A549 (cell line): ENCODE results near the gene CMTM1.

Experiments
- CTCF ChIP-seq: fragments of >200 bp; sonication (Bioruptor Twin); formaldehyde crosslinking; IDR thresholded peaks from 3 replicates; pipeline ENCODE4 v1.5.1; 2016
- ELK1 ChIP-seq: fragments of 150-350 bp; IDR thresholded peaks from 2 replicates; pipeline ENCODE4 v1.6.1; 2014; ENCODE audit warnings: low read depth, mild to moderate bottlenecking, low read length
- HES2 ChIP-seq: fragments of >200 bp; sonication (Bioruptor Twin); formaldehyde crosslinking; IDR thresholded peaks from 2 replicates; pipeline ENCODE4 v1.6.1; 2016
- HMGXB4 ChIP-seq: fragments of 250-450 bp; sonication (Bioruptor Pico); IDR thresholded peaks from 2 replicates; pipeline ENCODE4 v1.5.0; 2021; ENCODE audit warnings: mild to moderate bottlenecking, moderate library complexity, borderline replicate concordance
- HOXB13 ChIP-seq: fragments of 250-450 bp; sonication (Bioruptor Pico); IDR thresholded peaks from 2 replicates; pipeline ENCODE4 v1.5.0; 2020; ENCODE audit warnings: low read depth, mild to moderate bottlenecking, moderate library complexity
- NFE2L2 ChIP-seq: fragments of 150-350 bp; conservative IDR thresholded peaks from 2 replicates; pipeline ENCODE4 v1.6.1; 2014; ENCODE audit warnings: low read length
- NPAS2 ChIP-seq: fragments of 250-450 bp; sonication (Bioruptor Pico); IDR thresholded peaks from 2 replicates; pipeline ENCODE4 v1.8.0; 2022; ENCODE audit warnings: mild to moderate bottlenecking, moderate library complexity, borderline replicate concordance
- NR3C1 ChIP-seq: fragments of >200 bp; sonication (Bioruptor Twin); formaldehyde crosslinking; IDR thresholded peaks from 3 replicates; pipeline ENCODE4 v1.6.1; 2017
- POLR2A ChIP-seq: IDR thresholded peaks from 2 replicates; pipeline ENCODE4 v1.6.1; 2012; ENCODE audit warnings: mild to moderate bottlenecking, low read length
- RAD21 ChIP-seq, 2 experiments: fragments of >200 bp in 1 of 2; sonication (Bioruptor Twin) in 1 of 2; formaldehyde crosslinking in 1 of 2; IDR thresholded peaks in 1 of 2; conservative IDR thresholded peaks in 1 of 2; 2 replicates in 1 of 2; 3 replicates in 1 of 2; pipeline ENCODE4 v1.6.1; 2012 to 2018; ENCODE audit warnings: inconsistent platforms in 1 of 2
- SREBF2 ChIP-seq: fragments of 450-650 bp; IDR thresholded peaks from 2 replicates; pipeline ENCODE4 v1.6.1; 2014; ENCODE audit warnings: mild to moderate bottlenecking, moderate library complexity
- TP53 ChIP-seq: fragments of 250-450 bp; sonication (Bioruptor Pico); IDR thresholded peaks from 2 replicates; pipeline ENCODE4 v1.5.0; 2021; ENCODE audit warnings: mild to moderate bottlenecking, moderate library complexity

GRCh38 chr16:66575060-66575459 is 8.8 kb downstream of the CMTM1 start:
- TF ChIP-seq POLR2A (no peak), NPAS2 (CRISPR knock-in tag) (no peak), ELK1 (no peak), CTCF (no peak), SREBF2 (no peak), RAD21 (conservative IDR thresholded peaks at IDR 0.05 in 1 of 2, IDR thresholded peaks at IDR 0.05 in 1 of 2) (no peak), NFE2L2 (no peak), NR3C1 (no peak), HMGXB4 (no peak), TP53 (no peak), HES2 (no peak), HOXB13 (CRISPR knock-in tag) (no peak)
